DND-41 (cell line): ENCODE measurements around the gene KRT80.

ENCODE experiments used
- CTCF ChIP-seq: IDR thresholded peaks from 2 replicates; pipeline ENCODE4 v1.5.1; 2012; ENCODE audit warnings: borderline replicate concordance, low read length, moderate library complexity, mild to moderate bottlenecking; ENCODE audit not compliant: poor library complexity, severe bottlenecking; ENCODE audit errors: extremely low read depth
- EZH2 ChIP-seq: IDR thresholded peaks from 3 replicates; pipeline ENCODE4 v1.6.1; 2012; ENCODE audit warnings: borderline replicate concordance, low read depth, mild to moderate bottlenecking, moderate library complexity, low read length, inconsistent platforms; ENCODE audit not compliant: severe bottlenecking

- no peak for TF ChIP-seq CTCF
- no peak for TF ChIP-seq EZH2
These were observed 36.6 kb downstream of the KRT80 start for GRCh38 chr12:52155048-52155868.
